Glutamatergic neuron (in vitro differentiated cells): ENCODE measurements around the gene MOB3B. TPM values are rescaled to one million over a fixed set of nuclear protein-coding genes. Genes with fewer than 3 reads are reported as not detected.
A peak's percentile ranks its signal among the peaks of the same experiment; 100 is the strongest.

Experiments
- DNase-seq: peaks from one replicate; pipeline ENCODE4 v3.0.0; 2022
- H3K27ac Mint-ChIP-seq: one replicate; pipeline ENCODE4 v1.8.0; 2020; ENCODE audit warnings: mild to moderate bottlenecking, mixed read lengths, inconsistent platforms; ENCODE audit not compliant: unreplicated experiment
- H3K27me3 Mint-ChIP-seq: one replicate; pipeline ENCODE4 v1.8.0; 2020; ENCODE audit warnings: mild to moderate bottlenecking, moderate library complexity, mixed read lengths, inconsistent platforms; ENCODE audit not compliant: unreplicated experiment
- H3K36me3 Mint-ChIP-seq: one replicate; pipeline ENCODE4 v1.8.0; 2020; ENCODE audit warnings: mild to moderate bottlenecking, mixed read lengths, inconsistent platforms; ENCODE audit not compliant: unreplicated experiment
- H3K4me1 Mint-ChIP-seq: one replicate; pipeline ENCODE4 v1.8.0; 2020; ENCODE audit warnings: mild to moderate bottlenecking, low read depth, mixed read lengths, inconsistent platforms; ENCODE audit not compliant: unreplicated experiment
- H3K4me3 Mint-ChIP-seq: one replicate; pipeline ENCODE4 v1.8.0; 2020; ENCODE audit warnings: mild to moderate bottlenecking, mixed read lengths, inconsistent platforms; ENCODE audit not compliant: unreplicated experiment
- H3K9me3 Mint-ChIP-seq: one replicate; pipeline ENCODE4 v1.8.0; 2020; ENCODE audit warnings: mild to moderate bottlenecking, moderate library complexity, mixed read lengths, inconsistent platforms; ENCODE audit not compliant: unreplicated experiment
- total RNA-seq: library from RNA; stranded (reverse); fragmentation: NEBNext Ultra II Directional; extraction: Animal tissue kit (Norgen Biotek cat#: 25700); gene quantifications from one replicate; pipeline ENCODE4 v1.2.1, GENCODE V29; 2021; ENCODE audit not compliant: unreplicated experiment
- TF ChIP-seq, protein P1 (sequence below): fragments of 200-600 bp; sonication (generic); IDR thresholded peaks from one replicate; pipeline ENCODE4 v1.5.0; 2021; ENCODE audit not compliant: partially characterized antibody, unreplicated experiment

The MOB3B gene
- total RNA-seq, 1 donor from 2014 or later: 1.8 TPM

DNA sequence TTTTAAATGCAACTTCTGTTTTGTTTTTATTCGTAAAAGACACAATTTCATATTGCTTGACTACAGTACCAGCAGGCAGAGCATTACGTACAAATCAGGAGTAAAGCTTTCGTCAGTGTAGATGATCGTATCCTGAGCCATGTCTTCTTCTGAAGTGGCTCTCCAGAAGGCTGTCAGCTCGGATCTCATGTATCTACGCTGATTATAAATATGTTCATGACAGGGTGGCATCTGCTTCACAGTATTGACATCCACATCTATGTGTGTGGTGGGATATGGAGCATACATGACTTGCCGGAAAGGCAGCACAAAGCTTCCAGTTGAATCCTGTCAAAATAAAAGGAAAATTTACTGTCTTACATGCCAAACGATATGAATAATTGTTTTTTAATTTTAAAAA, 26.9 kb upstream of the MOB3B start:
- DNase-seq: no peak
- TF ChIP-seq, protein P1, sequence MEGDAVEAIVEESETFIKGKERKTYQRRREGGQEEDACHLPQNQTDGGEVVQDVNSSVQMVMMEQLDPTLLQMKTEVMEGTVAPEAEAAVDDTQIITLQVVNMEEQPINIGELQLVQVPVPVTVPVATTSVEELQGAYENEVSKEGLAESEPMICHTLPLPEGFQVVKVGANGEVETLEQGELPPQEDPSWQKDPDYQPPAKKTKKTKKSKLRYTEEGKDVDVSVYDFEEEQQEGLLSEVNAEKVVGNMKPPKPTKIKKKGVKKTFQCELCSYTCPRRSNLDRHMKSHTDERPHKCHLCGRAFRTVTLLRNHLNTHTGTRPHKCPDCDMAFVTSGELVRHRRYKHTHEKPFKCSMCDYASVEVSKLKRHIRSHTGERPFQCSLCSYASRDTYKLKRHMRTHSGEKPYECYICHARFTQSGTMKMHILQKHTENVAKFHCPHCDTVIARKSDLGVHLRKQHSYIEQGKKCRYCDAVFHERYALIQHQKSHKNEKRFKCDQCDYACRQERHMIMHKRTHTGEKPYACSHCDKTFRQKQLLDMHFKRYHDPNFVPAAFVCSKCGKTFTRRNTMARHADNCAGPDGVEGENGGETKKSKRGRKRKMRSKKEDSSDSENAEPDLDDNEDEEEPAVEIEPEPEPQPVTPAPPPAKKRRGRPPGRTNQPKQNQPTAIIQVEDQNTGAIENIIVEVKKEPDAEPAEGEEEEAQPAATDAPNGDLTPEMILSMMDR: no peak
- Mint-ChIP-seq H3K4me1 (no peaks in the 10 kb centered on the region), H3K27ac (no peak overlapping the region), H3K27me3 (no peaks in the 10 kb centered on the region), H3K36me3 (no peaks in the 10 kb centered on the region), H3K4me3 (no peak overlapping the region), H3K9me3 (no peaks in the 10 kb centered on the region)

DNA sequence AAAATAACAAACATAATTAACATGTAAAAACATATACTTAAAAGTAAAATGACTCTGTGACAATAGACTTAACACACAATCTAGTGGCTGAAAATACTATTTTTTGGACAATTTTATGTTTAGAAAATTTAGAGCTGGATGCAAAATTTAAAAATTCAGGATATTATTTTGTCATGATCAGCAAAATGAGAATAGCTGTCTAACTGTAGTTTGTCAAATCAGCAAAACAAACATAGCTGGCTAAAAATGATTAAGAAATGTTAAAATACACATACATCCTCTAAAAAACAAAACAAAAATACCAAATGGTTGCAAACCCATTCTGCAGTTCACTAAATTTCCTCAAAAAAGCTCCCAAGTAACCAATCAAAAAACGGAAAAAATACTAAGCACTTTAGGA, 25.1 kb upstream of the MOB3B start:
- Mint-ChIP-seq H3K4me3 (no peak overlapping the region), H3K9me3 (no peaks in the 10 kb centered on the region), H3K4me1 (no peaks in the 10 kb centered on the region), H3K27me3 (no peaks in the 10 kb centered on the region), H3K36me3 (no peaks in the 10 kb centered on the region), H3K27ac (no peak overlapping the region)
- no peak for DNase-seq
- TF ChIP-seq, protein P1: no peak

DNA sequence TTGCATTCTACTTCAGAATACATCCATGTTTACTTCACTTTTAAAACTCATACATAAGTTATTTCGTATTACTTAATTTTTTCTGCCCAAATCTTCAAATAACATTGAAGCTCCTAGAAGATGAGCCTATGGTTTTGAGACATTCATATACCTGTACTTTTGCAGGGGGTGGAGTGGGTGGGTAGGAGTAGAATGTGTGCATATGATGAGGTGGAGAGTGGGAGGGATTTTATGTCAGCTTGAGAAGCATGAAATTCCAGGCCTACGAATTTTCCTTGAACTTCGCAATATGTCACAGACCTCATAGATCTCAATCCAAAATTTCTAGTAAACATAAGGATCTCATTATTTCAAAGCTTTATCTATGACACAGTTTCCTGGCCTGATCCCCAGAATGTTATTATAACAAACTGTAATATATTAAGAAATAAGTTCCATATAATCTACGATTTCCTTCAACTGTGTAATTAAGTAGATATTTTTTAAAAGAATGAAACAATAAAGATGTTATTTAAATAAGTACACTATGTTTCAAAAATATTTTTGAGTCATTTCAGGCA, 19.7 kb upstream of the MOB3B start:
- no peaks in the 10 kb centered on the region for H3K36me3 Mint-ChIP-seq
- TF ChIP-seq, protein P1: no peak
- no peak overlapping the region for H3K4me3 Mint-ChIP-seq
- no peak for DNase-seq
- no peak overlapping the region for H3K27ac Mint-ChIP-seq
- H3K9me3 Mint-ChIP-seq: no peaks in the 10 kb centered on the region
- H3K4me1 Mint-ChIP-seq: no peaks in the 10 kb centered on the region
- H3K27me3 Mint-ChIP-seq: no peaks in the 10 kb centered on the region

DNA sequence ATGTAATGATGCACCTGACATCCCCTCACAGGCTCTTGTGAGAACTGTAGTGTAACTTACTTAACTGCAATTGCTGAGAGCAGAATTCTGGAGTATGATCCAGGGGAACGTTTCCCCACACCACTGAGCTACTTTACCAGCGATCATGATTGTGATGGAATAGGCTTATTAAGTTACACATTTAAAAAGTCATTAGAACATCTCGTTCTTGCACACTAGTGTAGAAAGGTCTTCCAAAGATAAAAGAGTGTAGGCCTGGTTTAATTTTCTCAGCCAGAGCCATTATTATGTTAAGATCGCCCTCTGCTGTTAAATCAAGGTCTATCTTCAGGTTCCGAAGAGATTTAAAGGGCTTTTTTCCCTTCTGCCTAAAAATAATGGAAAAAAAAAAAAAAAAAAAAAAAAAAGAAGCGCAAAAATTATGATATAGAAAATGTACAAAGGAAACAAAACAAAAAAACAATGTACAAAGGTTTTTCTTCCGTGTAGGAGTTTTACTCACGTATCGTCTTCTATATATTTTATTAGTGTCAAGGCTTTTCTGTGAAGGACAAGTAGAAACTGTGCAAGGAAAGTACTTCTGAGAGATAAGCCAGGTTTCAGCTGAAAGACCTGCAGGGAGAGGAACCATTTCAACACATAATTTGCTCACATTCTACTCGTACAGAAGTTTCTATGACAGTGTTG, 18.6 kb upstream of the MOB3B start:
- Mint-ChIP-seq H3K27ac (no peak overlapping the region), H3K27me3 (no peaks in the 10 kb centered on the region), H3K4me3 (no peak overlapping the region), H3K4me1 (no peaks in the 10 kb centered on the region), H3K36me3 (no peaks in the 10 kb centered on the region), H3K9me3 (no peaks in the 10 kb centered on the region)
- DNase-seq: no peak
- TF ChIP-seq, protein P1: peak; percentile 48

DNA sequence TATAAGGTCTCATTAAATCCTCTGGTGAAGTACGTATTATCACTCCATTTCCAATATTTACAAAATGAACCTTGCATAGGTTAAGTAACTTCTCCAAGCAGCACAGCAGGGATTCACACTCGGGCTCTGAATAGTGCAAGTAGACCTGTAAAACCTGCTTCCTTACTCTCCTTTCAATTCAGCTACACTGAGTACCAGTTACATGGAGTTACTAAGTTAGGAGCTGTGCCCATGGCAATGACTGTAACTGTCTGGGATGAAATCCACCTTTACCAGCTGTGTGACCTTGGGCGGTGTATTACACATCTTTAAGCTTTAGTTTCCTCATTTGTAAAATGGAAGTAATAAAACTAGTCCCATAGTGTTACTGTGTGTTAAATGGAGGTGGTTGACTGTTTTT, 15.9 kb upstream of the MOB3B start:
- H3K36me3 Mint-ChIP-seq: no peaks in the 10 kb centered on the region
- no peaks in the 10 kb centered on the region for H3K9me3 Mint-ChIP-seq
- TF ChIP-seq, protein P1: no peak
- no peak overlapping the region for H3K27ac Mint-ChIP-seq
- no peak for DNase-seq
- H3K4me1 Mint-ChIP-seq: no peaks in the 10 kb centered on the region
- no peaks in the 10 kb centered on the region for H3K27me3 Mint-ChIP-seq
- no peak overlapping the region for H3K4me3 Mint-ChIP-seq
